ENCODE measurements around the gene POM121. TPM values are rescaled to one million over a fixed set of nuclear protein-coding genes. Genes with fewer than 3 reads are reported as not detected.
"Not testable (repeated sequence)": the region's sequence is repeated elsewhere in the genome, so short reads cannot be mapped to it uniquely, and the experiment has no call there.

Gene POM121
- total and polyA plus RNA-seq, 2 donors (not counting 3 experiments of a cell fraction or from before 2014, with no cell fraction given), result 12.3 to 47.8 TPM

DNA sequence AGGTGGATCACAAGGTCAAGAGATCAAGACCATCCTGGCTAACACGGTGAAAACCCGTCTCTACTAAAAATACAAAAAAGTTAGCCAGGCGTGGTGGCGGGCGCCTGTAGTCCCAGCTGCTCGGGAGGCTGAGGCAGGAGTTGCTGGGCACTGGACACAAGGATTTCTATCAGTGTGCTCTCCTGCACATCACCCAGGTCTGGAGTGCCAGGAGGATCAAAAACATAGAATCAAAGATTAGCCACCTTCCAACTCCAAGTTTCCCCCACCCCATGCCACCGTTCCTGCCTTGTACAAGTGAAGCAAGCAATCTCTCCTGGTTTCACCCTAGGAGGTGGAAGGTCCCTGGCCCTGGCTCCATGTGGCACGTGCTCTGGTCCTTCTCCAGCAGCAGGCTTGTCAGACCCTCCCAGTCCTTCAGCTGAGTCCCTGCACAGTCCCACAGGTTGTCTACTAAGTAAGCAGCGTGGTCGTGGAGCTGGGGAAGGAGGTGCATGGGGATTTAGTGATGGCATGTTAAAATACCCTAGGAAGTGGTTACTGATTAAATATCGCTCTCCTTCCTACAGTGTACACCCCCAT is 73.1 kb downstream of the POM121 start:
- POLR2A ChIA-PET; H4K20me1 ChIP-seq (replicated peaks; ENCODE audit: control insufficient read depth, extremely low read depth, insufficient read depth, low read length); BruUV-seq (replicated peaks); H3K4me3 ChIP-seq (replicated peaks in 1 of 3; ENCODE audit: insufficient read depth in 1 of 3, low read depth in 1 of 3, low read length in 3 of 3); CTCF ChIA-PET; H3K9me1 ChIP-seq (replicated peaks; ENCODE audit: control insufficient read depth, extremely low read depth, insufficient read depth, low read length); H3K9me3 ChIP-seq (replicated peaks; ENCODE audit: control insufficient read depth, insufficient read depth, low read length); H3K79me2 ChIP-seq (ENCODE audit: control insufficient read depth, insufficient read depth, low read length); H3K27ac ChIP-seq (ENCODE audit: insufficient read depth, low read depth, low read length); intact Hi-C loops (cut with micrococcal nuclease); FAIRE-seq; H3K4me1 ChIP-seq (ENCODE audit: control insufficient read depth, extremely low read depth, insufficient read depth, low read length); H3K36me3 ChIP-seq (ENCODE audit: control insufficient read depth in 2 of 2, extremely low read depth in 1 of 2, insufficient read depth in 2 of 2, low read length in 2 of 2); DNase-seq (ENCODE audit: low read depth, low spot score); H3K27me3 ChIP-seq (ENCODE audit: control insufficient read depth in 2 of 2, insufficient read depth in 2 of 2, low read length in 2 of 2); H2AFZ ChIP-seq (ENCODE audit: low read depth, low read length); H3K9ac ChIP-seq (replicated peaks; ENCODE audit: extremely low read depth, insufficient read depth, low read length); dilution Hi-C loops (cut with MboI; ENCODE audit: extremely low pct_ligation_motif_present, low sequenced_read_pairs); H3K4me2 ChIP-seq (ENCODE audit: insufficient read depth, low read length): not testable (repeated sequence)

Small RNAs within 50 kb of the gene (small RNA-seq; reads per million reads assigned to genes)
- gene RF00019 (ENCODE audit: insufficient read depth, insufficient read length, low read depth, low replicate concordance), result not detected

Other genes with a start within 250 kb of the POM121 start
- 2.7 and 5.0 TPM in 2 replicates for gene TYW1B, start 96.9 kb upstream of the POM121 start, total RNA-seq
- 0.57 and 0.69 TPM in 2 replicates for gene TYW1B, start 96.9 kb upstream of the POM121 start, polyA plus RNA-seq
- gene TRIM74, start 44.4 kb downstream of the POM121 start, total RNA-seq, result 0.58 TPM in 1 of 2 replicates, not detected in the other
- gene TRIM74, start 44.4 kb downstream of the POM121 start, polyA plus RNA-seq, result 0.07 TPM in 1 of 2 replicates, not detected in the other
- gene SPDYE8, start 104.7 kb downstream of the POM121 start, total RNA-seq, result not detected in 2 replicates
- gene SPDYE8, start 104.7 kb downstream of the POM121 start, polyA plus RNA-seq, result not detected in 2 replicates
- not detected in 2 replicates for gene SPDYE11, start 132.8 kb downstream of the POM121 start, total RNA-seq
- not detected in 2 replicates for gene SPDYE11, start 132.8 kb downstream of the POM121 start, polyA plus RNA-seq
- gene SPDYE9, start 160.9 kb downstream of the POM121 start, total RNA-seq, result not detected in 2 replicates
- gene SPDYE9, start 160.9 kb downstream of the POM121 start, polyA plus RNA-seq, result not detected in 2 replicates